ENCODE results near the gene LRRC18.

The LRRC18 gene

GRCh38 chr10:48872234-48872633, 67.4 kb downstream of the LRRC18 start:
- H3K4me1 ChIP-seq (ENCODE audit: insufficient read depth, low read length) = no peaks in the 10 kb centered on the region
- no peaks in the 10 kb centered on the region for H3K79me2 ChIP-seq (ENCODE audit: insufficient read depth, low read length)
- H3K36me3 ChIP-seq (ENCODE audit: insufficient read depth, low read length) = no peaks in the 10 kb centered on the region
- H3K4me2 ChIP-seq (ENCODE audit: insufficient read depth, low read length) = no peak overlapping the region
- no peak overlapping the region for H3K27ac ChIP-seq (ENCODE audit: low read length)
- DNase-seq = no peak
- no peak overlapping the region for H3K9ac ChIP-seq (ENCODE audit: low read depth, low read length)
- no peaks in the 10 kb centered on the region for H4K20me1 ChIP-seq (ENCODE audit: insufficient read depth, low read length)
- no peaks in the 10 kb centered on the region for H3K27me3 ChIP-seq (ENCODE audit: insufficient read depth, low read length, poor library complexity)
- no peak overlapping the region for H3K4me3 ChIP-seq (ENCODE audit: low read depth in 1 of 2, low read length in 2 of 2)
- no peak for TF ChIP-seq EZH2 (IDR thresholded peaks at IDR 0.05; ENCODE audit: borderline replicate concordance, low read depth, low read length, severe bottlenecking)
- no peak for TF ChIP-seq CTCF (IDR thresholded peaks at IDR 0.05; ENCODE audit: borderline replicate concordance, extremely low read depth, low read length, poor library complexity, severe bottlenecking)
- ATAC-seq (ENCODE audit: insufficient read depth, low read depth) = no peak
- no peaks in the 10 kb centered on the region for H3K9me3 ChIP-seq (ENCODE audit: insufficient read depth, low read length, severe bottlenecking)
- H2AFZ ChIP-seq (ENCODE audit: low read depth, low read length) = no peak overlapping the region
